Activated CD8-positive, alpha-beta memory T cell treated with anti-CD3 and anti-CD28 coated beads, Interleukin-2, amount 10 ng/mL, durations not matched to agents 7 days and 5 days (primary cell): ENCODE measurements around the gene SNX5. TPM values are rescaled to one million over a fixed set of nuclear protein-coding genes. Genes with fewer than 3 reads are reported as not detected.

Source experiments
- ATAC-seq: fragments of 150-1000 bp; cut with Tn5 transposase; one replicate; pipeline ENCODE4 v1.10.0; 2021; ENCODE audit warnings: moderate library complexity
- CTCF ChIA-PET: fragments of 350-600 bp; sonication (Branson Sonifier 250); formaldehyde crosslinking; loops from one replicate; lab custom pipeline; 2021; ENCODE audit warnings: antibody characterized with exemption; lab: Charles Lee
- DNase-seq: peaks from one replicate; pipeline ENCODE4 v3.0.0-alpha.2; 2020
- H3K27ac Mint-ChIP-seq: one replicate; pipeline ENCODE4 v1.8.0; 2021; ENCODE audit warnings: mild to moderate bottlenecking, mixed read lengths
- H3K27me3 Mint-ChIP-seq: one replicate; pipeline ENCODE4 v1.8.0; 2021; ENCODE audit warnings: mixed read lengths
- H3K36me3 Mint-ChIP-seq: one replicate; pipeline ENCODE4 v1.8.0; 2021; ENCODE audit warnings: mild to moderate bottlenecking, mixed read lengths
- H3K4me1 Mint-ChIP-seq: one replicate; pipeline ENCODE4 v1.8.0; 2021; ENCODE audit warnings: mixed read lengths
- H3K4me3 Mint-ChIP-seq: one replicate; pipeline ENCODE4 v1.8.0; 2021; ENCODE audit warnings: mild to moderate bottlenecking, moderate library complexity, mixed read lengths
- H3K9me3 Mint-ChIP-seq: one replicate; pipeline ENCODE4 v1.8.0; 2022; ENCODE audit warnings: low read depth, mixed read lengths
- total RNA-seq, 2 experiments: library from RNA; stranded (reverse); gene quantifications; one replicate each; pipeline ENCODE4 v1.2.3, GENCODE V29; 2021

SNX5 gene
- total RNA-seq, 2 experiments from 2014 or later: 178 to 192 TPM

DNA sequence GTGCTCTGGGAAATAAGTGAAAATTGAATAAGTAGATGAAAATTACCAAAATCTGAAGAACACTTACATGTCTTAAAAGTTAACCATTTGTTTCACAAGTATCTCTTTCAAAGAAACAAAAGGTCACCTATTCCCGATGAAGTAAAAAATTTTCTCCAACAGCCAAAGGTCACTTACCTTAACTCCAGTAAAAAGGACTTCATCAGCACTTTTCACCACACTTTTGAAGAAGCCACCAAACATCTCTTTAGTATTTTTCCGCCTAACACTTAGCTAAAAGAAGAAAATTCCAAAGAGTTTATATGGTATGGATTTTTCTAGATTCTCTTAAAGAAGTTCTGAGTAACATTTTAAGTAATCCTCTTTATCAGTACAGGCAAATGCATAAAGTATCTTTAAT is 17.3 kb downstream of the SNX5 start:
- no peak overlapping the region for H3K4me3 Mint-ChIP-seq
- H3K27me3 Mint-ChIP-seq: no peaks in the 10 kb centered on the region
- CTCF ChIA-PET: interaction anchor here (1.4 kb wide), 1 partner anchor 46 kb away, joined by 4 read pairs; no protein-coding TSS in a partner anchor
- H3K4me1 Mint-ChIP-seq: peaks cover 42% of the 10 kb centered on the region
- ATAC-seq (no peak), DNase-seq (no peak)
- no peaks in the 10 kb centered on the region for H3K9me3 Mint-ChIP-seq
- peaks cover 95% of the 10 kb centered on the region for H3K36me3 Mint-ChIP-seq
- H3K27ac Mint-ChIP-seq: no peak overlapping the region

GRCh38 chr20:17950670-17951069 is 17.9 kb downstream of the SNX5 start:
- no peak for ATAC-seq
- CTCF ChIA-PET: no interaction called here
- Mint-ChIP-seq H3K4me1 (peaks cover 36% of the 10 kb centered on the region), H3K27ac (no peak overlapping the region), H3K27me3 (no peaks in the 10 kb centered on the region), H3K9me3 (no peaks in the 10 kb centered on the region), H3K4me3 (no peak overlapping the region), H3K36me3 (peaks cover 95% of the 10 kb centered on the region)
- no peak for DNase-seq

DNA sequence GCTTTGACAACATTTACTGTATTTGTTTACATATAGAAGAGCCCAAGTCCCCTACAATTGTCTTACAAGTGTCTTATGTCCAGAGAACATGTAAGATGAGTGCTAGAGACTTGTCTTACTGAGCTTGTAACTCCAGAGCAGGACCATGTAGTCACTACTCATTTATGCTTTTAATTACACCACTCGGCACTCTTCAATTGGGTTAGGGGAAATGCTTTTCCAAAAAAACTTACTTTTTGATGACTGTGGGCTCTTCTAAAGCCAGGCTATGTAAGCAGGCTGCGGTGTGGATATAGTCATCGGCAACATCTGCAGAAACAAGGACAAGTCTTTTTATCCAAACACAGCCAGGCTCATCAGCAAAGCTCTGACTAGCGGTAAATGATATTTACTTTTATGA is 18.7 kb downstream of the SNX5 start:
- Mint-ChIP-seq H3K4me1 (peaks cover 30% of the 10 kb centered on the region), H3K27ac (no peak overlapping the region), H3K36me3 (peaks cover 95% of the 10 kb centered on the region), H3K4me3 (no peak overlapping the region), H3K9me3 (no peaks in the 10 kb centered on the region), H3K27me3 (no peaks in the 10 kb centered on the region)
- CTCF ChIA-PET: interaction anchor here (1.4 to 1.7 kb wide), 3 partner anchors 9 to 11 kb away, joined by 4 to 7 read pairs (median 7); no protein-coding TSS in a partner anchor
- DNase-seq (no peak), ATAC-seq (no peak)

DNA sequence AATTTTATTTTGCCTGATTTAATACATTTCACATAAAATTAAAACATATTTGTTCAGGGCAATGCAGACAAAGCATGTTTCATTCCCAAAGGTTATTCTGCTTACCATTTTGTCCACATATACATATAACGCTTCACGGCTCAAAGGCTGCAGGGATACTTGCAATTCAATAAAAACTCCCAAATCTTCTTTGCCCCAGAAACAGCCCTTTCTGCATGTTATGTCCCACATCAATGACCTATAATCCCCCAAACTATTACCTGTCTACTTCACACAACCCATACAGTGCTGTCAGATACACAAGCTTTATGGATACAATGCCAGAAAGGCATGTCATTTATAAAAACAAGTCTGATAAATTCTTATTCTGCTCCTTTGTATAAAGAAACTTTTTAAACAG is 20.2 kb downstream of the SNX5 start:
- no peak overlapping the region for H3K4me3 Mint-ChIP-seq
- ATAC-seq (no peak), DNase-seq (no peak)
- H3K27me3 Mint-ChIP-seq: no peaks in the 10 kb centered on the region
- H3K36me3 Mint-ChIP-seq: peaks cover 90% of the 10 kb centered on the region
- peaks cover 24% of the 10 kb centered on the region for H3K4me1 Mint-ChIP-seq
- H3K27ac Mint-ChIP-seq: no peak overlapping the region
- H3K9me3 Mint-ChIP-seq: no peaks in the 10 kb centered on the region
- CTCF ChIA-PET: interaction anchor here (1.4 to 1.7 kb wide), 3 partner anchors 8 to 10 kb away, joined by 4 to 7 read pairs (median 5); no protein-coding TSS in a partner anchor

GRCh38 chr20:17947474-17947815 is 21.1 kb downstream of the SNX5 start:
- Mint-ChIP-seq H3K27ac (peak overlapping the region; percentile 32), H3K4me1 (peaks cover 22% of the 10 kb centered on the region), H3K27me3 (no peaks in the 10 kb centered on the region), H3K36me3 (peaks cover 89% of the 10 kb centered on the region), H3K4me3 (no peak overlapping the region), H3K9me3 (no peaks in the 10 kb centered on the region)
- CTCF ChIA-PET: interaction anchor here (1.4 kb wide), 1 partner anchor 8 kb away, joined by 5 read pairs; no protein-coding TSS in a partner anchor
- ATAC-seq (no peak), DNase-seq (no peak)

DNA sequence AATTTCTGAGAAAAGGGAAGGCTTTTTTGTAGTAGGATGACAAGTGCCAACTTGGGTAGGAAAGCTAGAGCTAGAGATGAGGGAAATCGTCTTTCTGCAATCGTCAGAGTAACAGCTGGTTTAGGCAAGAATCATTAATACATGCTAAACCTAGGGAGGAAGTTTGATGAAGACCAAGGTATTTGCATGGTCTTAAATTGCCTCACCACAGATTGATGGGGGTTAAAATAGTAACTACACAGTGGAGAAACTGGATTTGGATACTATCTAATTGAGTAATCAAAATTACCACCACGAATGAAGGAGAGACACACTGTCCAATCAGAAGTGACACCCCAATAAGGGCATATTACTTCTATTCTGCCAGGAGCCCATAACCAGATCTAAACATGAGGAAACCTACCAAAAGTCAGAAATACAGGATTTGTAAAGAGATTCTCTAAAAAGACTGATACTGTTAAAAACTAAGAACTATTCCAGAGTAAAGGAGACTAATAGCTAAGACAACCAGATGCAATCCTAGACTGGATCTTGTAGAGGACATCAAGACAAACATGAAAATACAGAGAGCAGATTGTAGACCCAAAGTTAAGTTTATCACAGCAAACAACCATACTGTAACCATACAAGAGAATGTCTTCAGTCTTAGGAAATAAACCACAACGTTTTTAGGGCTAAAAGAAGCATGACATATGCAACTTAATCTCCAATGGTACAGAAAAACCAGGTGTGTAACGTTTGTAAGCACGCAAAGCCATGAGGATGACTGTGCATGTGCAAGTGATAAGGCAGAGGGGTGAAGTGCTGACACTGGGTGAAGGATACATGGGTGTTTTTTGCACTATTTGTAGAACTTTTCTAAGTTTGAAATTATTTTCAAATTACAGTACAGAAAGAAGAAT is 21.8 kb downstream of the SNX5 start:
- no peaks in the 10 kb centered on the region for H3K27me3 Mint-ChIP-seq
- DNase-seq (no peak), ATAC-seq (no peak)
- peak overlapping the region; percentile 50 for H3K27ac Mint-ChIP-seq
- H3K36me3 Mint-ChIP-seq: peaks cover 88% of the 10 kb centered on the region
- H3K4me1 Mint-ChIP-seq: peaks cover 20% of the 10 kb centered on the region
- CTCF ChIA-PET: interaction anchor here (2.0 kb wide), 1 partner anchor 12 kb away, joined by 6 read pairs; no protein-coding TSS in a partner anchor
- H3K4me3 Mint-ChIP-seq: no peak overlapping the region
- no peaks in the 10 kb centered on the region for H3K9me3 Mint-ChIP-seq

- Mint-ChIP-seq H3K4me3 (no peak overlapping the region), H3K27ac (no peak overlapping the region), H3K36me3 (peaks cover 82% of the 10 kb centered on the region), H3K27me3 (no peaks in the 10 kb centered on the region), H3K9me3 (no peaks in the 10 kb centered on the region), H3K4me1 (peaks cover 18% of the 10 kb centered on the region)
- CTCF ChIA-PET: interaction anchor here (1.6 to 2.0 kb wide), 2 partner anchors 12 to 17 kb away, joined by 5 to 6 read pairs; no protein-coding TSS in a partner anchor
- ATAC-seq (no peak), DNase-seq (no peak)
Measured at GRCh38 chr20:17946040-17946439, 22.6 kb downstream of the SNX5 start.

GRCh38 chr20:17944854-17945474 is 23.6 kb downstream of the SNX5 start:
- peaks cover 72% of the 10 kb centered on the region for H3K36me3 Mint-ChIP-seq
- H3K27ac Mint-ChIP-seq: peak overlapping the region; percentile 57
- no peaks in the 10 kb centered on the region for H3K27me3 Mint-ChIP-seq
- no peaks in the 10 kb centered on the region for H3K9me3 Mint-ChIP-seq
- no peak overlapping the region for H3K4me3 Mint-ChIP-seq
- ATAC-seq (no peak), DNase-seq (no peak)
- peaks cover 28% of the 10 kb centered on the region for H3K4me1 Mint-ChIP-seq
- CTCF ChIA-PET: interaction anchor here (1.6 to 2.0 kb wide), 2 partner anchors 13 to 19 kb away, joined by 5 to 6 read pairs; no protein-coding TSS in a partner anchor

GRCh38 chr20:17943343-17943742 is 25.3 kb downstream of the SNX5 start:
- Mint-ChIP-seq H3K27me3 (no peaks in the 10 kb centered on the region), H3K36me3 (peaks cover 55% of the 10 kb centered on the region), H3K4me3 (no peak overlapping the region), H3K9me3 (no peaks in the 10 kb centered on the region), H3K4me1 (peaks cover 39% of the 10 kb centered on the region), H3K27ac (no peak overlapping the region)
- DNase-seq: no peak
- ATAC-seq: no peak
- CTCF ChIA-PET: no interaction called here

DNA sequence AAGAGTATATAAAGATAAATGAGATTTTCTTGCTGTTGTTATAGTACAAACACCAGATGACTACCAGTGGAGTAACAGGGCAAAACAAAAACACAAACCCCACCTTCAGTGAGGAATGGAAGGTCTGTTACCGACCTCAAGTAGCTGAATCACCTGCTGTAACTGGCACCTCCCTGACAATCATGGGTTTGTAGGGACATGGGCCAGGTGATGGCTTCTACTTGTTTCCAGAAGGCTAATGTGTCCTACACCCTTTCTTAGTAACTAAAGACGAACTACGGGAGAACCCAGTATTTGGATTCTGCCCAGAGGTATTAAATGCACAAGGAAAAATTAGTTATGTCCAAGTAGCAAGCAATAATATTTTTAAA is 26.8 kb downstream of the SNX5 start:
- DNase-seq (no peak), ATAC-seq (no peak)
- Mint-ChIP-seq H3K4me1 (peaks cover 36% of the 10 kb centered on the region), H3K27me3 (no peaks in the 10 kb centered on the region), H3K4me3 (no peak overlapping the region), H3K36me3 (peaks cover 42% of the 10 kb centered on the region), H3K27ac (peak overlapping the region; percentile 6), H3K9me3 (no peaks in the 10 kb centered on the region)
- CTCF ChIA-PET: interaction anchor here (1.3 kb wide), 1 partner anchor 29 kb away, joined by 6 read pairs; no protein-coding TSS in a partner anchor

GRCh38 chr20:17941087-17941825 is 27.3 kb downstream of the SNX5 start:
- peaks cover 36% of the 10 kb centered on the region for H3K4me1 Mint-ChIP-seq
- CTCF ChIA-PET: interaction anchor here (1.3 kb wide), 1 partner anchor 8 kb away, joined by 4 read pairs; no protein-coding TSS in a partner anchor
- H3K4me3 Mint-ChIP-seq: no peak overlapping the region
- H3K36me3 Mint-ChIP-seq: peaks cover 36% of the 10 kb centered on the region
- ATAC-seq: no peak
- no peaks in the 10 kb centered on the region for H3K9me3 Mint-ChIP-seq
- DNase-seq: no peak
- no peak overlapping the region for H3K27ac Mint-ChIP-seq
- H3K27me3 Mint-ChIP-seq: no peaks in the 10 kb centered on the region

GRCh38 chr20:17940224-17940971 is 28.2 kb downstream of the SNX5 start:
- H3K9me3 Mint-ChIP-seq: no peaks in the 10 kb centered on the region
- DNase-seq: no peak
- no peak overlapping the region for H3K4me3 Mint-ChIP-seq
- H3K27me3 Mint-ChIP-seq: no peaks in the 10 kb centered on the region
- peaks cover 36% of the 10 kb centered on the region for H3K4me1 Mint-ChIP-seq
- CTCF ChIA-PET: interaction anchor here (0.6 to 2.9 kb wide), 4 partner anchors 9 to 442 kb away, joined by 3 to 12 read pairs (median 4); no protein-coding TSS in a partner anchor
- peak overlapping the region; percentile 1 for H3K27ac Mint-ChIP-seq
- H3K36me3 Mint-ChIP-seq: peaks cover 29% of the 10 kb centered on the region
- ATAC-seq: no peak
